ENCODE data around the gene KIAA0408.

KIAA0408 gene

DNA sequence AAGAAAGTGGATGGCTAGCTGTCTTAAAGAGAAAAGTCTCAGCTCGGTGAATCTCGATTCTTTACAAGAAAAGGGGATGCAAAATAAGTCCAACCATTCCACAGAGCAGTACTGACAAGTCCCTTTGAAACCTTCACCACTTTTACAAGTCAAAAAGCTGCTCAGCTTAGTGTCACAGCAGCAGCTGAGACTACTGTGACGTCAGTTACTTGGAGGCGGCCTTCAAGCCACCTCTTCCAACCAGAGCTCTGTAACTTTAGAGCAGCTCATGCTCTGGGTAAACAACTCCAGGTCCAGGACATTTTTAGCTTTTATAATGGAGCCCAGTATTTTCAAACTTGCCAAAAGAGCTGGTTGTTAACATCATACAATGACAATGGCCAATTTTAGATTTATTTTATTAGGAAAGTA, at the start of gene KIAA0408:
Gene KIAA0408 (minus strand): TSS at position 159 of the 411 bp plus-strand sequence. CDS start 5,408 bp downstream, outside the sequence.
- peak; percentile 54 for DNase-seq (ENCODE audit: low read depth, low spot score)

DNA sequence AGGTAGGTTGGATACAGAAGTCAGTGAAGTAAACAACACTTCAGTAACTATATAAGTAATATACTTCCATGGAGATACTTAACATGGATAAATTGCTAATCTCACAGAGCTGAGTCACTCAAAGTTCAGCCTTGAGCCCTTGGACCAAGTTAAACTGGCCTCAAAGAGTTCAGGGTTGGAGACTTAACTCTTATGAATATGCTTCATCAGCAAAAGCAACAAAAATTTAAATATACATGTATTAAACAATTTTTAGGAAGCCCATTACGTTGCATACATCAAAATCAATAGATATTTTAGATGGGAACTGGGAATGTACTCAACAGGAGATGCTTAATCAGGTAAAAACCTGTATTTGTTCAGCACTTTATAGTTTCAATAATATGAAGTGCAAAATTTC, 47.7 kb upstream of the KIAA0408 start:
- DNase-seq (ENCODE audit: low read depth, low spot score): no peak

DNA sequence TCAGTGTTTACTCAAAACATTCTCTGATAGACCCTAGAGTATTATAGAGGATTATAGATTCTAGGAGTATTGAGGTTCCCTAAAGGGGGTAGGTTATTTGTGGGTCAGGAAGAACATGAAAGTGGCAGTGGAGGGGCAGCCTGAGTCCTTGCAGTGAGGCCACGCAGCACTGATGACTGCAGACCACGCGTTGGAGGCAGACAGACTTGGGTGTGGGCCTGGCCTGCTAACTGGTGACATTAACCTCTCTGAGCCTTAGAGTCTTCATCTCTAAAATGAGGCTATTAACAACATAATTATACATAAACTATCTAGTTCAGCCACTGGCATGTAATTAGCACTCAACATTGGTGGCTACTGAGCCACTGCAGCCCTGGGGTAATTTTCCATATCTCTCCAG, 43.8 kb upstream of the KIAA0408 start:
- no peak for DNase-seq (ENCODE audit: low read depth, low spot score)

DNA sequence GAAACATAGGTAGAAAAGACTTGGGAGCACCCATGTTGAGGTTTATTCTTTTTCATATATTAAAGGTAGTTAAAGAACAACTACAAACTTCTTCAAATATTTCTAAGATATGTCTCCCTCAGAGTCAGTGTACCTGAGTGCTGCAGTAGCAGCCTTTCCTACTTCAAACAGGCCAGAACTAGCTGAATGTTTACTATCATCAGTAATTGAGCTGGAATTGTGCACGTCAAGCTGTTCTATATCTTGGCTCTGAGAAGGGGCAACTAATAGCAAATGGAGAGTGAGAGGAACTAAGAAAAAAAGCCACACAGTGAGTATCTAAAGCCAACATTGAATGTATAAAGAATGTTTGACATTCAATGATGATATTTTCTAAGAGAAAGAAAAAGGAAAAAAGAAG, 38.2 kb upstream of the KIAA0408 start:
- DNase-seq (ENCODE audit: low read depth, low spot score): no peak

DNA sequence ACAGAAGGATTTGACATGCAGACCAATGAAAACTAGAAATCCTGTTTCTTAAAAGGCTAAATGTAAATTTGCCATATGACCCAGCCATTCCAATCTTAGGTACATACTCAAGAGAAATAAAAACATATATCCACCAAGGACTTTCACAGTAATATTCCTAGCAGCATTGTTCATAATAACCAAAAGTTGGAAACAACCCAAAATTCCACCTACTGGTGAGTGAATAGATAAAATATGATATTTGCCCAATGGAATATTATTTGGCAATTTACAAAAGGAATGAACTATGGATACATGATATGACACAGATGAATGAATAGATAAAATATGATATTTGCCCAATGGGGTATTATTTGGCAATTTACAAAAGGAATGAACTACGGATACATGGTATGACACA, 37.3 kb upstream of the KIAA0408 start:
- DNase-seq (ENCODE audit: low read depth, low spot score): no peak

DNA sequence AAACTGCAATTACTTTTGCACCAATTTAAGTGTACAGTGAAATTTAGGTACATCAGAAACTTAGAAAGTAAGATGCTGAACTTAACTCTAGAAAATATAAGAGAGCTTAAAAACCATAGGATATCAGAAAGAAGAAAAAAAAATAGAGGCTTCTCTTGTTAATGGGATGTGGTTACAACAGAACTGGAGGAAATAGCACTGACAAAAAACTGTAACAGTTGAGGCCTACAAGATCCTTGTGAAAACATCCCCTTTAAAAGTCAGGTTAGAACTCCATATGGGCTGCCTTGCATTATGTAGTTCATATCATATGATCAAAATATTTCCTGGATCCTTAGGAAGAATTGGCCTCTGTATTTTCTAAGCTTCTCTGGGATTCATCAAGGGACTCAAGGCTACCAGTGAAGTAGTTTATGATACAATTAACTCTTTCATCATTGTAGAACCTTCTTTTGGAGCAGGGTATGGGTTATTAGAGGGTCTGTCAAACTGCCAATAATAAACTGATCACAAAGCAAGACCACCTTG, 35.1 kb upstream of the KIAA0408 start:
- no peak for DNase-seq (ENCODE audit: low read depth, low spot score)

DNA sequence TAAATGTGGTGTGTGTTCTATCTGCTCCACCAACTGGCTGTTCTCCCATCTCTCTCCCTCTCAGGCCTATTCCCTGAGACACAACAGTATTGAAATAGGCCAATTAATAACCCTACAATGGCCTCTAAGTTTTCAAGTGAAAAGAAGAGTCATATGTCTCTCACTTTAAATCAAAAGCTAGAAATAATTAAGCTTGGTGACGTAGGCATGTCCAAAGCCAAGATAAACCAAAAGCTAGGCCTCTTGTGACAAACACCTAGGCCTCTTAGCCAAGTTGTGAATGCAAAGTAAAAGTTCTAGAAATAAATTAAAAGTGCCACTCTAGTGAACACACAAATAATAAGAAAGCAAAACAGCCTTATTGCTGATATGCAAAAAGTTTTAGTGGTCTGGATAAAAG, 30.1 kb upstream of the KIAA0408 start:
- DNase-seq (ENCODE audit: low read depth, low spot score): no peak

DNA sequence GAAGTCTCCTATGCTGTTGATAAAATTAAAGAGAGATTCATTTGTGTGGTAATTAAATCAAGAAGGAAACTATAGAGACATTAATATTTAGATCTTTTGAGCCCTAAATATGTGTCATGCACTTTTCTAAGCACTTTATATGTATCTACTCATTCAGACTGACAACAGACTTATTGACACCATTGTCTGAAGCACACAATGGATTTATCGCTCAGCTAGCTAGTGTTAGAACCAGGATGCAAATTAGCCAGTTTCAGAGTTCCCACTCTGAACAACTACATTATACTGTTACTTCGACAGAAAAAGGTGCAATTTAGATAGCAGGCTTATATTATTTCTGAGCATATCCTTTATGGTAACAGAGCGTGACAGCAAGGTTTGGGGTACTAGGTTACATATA, 27.7 kb upstream of the KIAA0408 start:
- no peak for DNase-seq (ENCODE audit: low read depth, low spot score)

DNA sequence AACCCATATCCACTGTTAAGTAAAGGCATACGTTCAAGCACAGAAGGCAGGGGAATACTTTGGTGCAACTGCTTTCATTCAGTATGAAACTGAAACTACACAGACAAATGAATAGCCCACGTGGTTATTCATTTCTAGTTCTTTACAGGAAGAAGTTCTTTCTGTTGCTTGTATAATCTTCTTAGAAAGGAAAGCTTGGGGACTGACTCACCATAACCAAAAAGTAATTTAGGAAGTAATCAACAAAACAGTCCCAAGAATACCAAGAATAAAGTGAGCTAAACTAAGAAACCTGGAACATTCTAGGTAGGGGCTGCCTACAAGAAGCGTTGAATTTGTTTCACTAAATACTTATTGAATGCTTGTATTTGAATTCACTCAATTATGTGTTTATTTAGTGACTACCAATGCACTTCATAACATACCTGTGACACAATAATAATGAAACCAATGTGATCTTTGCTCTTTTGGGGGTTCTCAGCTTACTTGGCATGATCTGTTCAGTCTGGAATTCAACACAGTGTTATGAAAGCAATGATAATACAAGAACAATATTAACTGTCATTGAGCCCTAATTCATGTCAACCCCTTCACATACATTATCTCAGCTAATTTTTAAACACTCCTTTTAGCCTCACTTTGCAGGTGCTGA, 25.1 kb upstream of the KIAA0408 start:
- peak; percentile 57 for DNase-seq (ENCODE audit: low read depth, low spot score)

DNA sequence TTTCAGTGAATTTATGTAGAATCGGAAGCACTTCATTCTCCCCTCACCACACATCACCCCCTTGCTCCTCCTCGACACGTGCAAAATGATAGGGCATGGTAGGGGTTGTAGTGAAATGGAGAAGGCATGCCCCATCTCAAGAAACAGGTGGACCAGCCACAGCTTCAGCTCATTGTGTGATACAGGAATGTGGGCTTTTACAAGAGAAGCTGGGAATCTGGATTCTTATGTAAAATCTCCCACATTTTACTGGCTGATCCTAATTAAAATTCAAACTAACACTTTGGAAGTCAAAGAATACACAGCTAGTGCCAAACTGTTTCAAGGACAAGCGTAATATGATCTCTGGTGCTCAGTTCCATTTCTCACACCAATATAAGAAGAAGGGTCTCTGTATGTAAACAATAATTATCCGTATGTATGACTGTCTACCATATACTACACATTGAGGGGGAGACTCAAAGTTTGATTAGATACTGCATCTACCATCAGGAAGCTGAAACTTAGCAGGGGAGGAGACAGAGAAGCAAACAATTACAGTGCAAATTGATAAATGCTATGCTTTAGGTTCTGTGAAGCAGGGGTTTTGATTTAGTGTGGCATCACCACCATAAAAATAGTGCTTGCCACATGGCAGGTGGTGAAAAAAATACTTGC, 24.3 kb upstream of the KIAA0408 start:
- peak; percentile 50 for DNase-seq (ENCODE audit: low read depth, low spot score)

DNA sequence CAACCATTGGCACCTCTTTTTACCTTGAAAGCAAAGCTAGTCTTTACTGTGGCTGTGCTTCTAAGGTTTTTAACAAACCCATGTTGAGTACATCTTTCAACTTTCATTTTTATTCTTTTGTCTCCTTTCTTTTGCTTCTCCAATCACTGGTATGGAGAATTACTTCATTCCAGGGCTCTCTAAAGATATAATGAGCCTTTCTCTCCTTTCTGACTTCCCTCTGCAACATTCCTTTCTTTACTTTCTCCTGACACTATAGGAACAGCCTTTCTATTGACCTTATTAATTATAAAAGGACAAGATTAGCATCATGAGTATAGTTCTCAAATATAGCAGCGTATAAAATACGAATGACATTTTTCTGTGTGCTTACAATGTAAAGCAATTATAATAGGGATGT, 23.1 kb upstream of the KIAA0408 start:
- no peak for DNase-seq (ENCODE audit: low read depth, low spot score)

DNA sequence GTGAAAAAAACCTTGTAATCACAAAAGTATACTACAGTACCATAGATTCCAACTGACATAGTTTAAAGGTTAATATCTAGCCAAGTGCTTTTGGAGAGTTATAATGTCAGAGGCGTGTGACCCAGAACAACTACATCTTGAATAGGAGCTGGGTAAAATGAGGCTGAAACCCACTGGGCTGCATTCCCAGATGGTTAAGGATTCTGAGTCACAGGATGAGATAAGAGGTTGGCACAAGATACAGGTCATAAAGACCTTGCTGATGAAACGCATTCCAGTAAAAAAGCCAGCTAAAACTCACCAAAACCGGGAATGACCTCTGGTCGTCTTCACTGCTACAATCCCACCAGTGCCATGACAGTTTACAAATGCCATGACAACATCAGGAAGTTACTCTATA, 22.4 kb upstream of the KIAA0408 start:
- DNase-seq (ENCODE audit: low read depth, low spot score): peak; percentile 75

DNA sequence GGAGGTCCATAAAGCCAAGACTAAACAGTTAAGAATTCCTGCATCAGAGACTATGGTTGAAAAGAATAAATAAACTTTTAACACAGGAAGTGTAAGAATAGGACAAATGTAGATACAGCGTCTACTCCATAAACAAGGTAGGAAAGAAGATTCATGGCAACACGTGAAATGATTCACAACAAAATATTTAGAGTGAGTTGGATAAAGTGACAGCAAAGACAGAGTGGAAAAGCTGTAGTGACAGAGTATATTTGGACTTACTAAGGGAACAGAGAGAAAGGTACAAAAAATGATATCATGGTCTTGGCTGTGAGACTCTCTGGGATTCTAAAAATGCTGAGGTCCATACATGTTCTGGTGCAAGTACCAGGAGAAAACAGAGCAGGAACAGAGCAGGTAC, 21.9 kb upstream of the KIAA0408 start:
- DNase-seq (ENCODE audit: low read depth, low spot score): peak; percentile 17

DNA sequence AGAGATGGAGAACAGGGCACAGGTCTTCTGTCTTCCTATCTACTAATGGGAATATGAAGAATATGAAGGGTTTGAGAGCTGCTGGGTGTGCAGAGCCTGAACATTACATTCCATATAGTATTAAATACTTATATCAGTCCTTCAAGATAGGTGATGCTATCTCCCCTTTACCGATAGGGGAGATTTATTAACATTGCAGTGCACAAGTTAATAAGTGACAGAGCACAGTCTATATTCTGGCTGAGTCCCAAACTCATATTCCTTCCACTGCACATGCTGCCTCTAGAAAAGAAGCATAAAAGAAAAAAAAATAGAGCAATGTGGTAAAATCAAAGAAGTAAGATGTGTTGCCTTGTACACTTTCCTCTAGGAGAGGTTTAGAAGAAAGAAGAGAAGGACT, 18.5 kb upstream of the KIAA0408 start:
- no peak for DNase-seq (ENCODE audit: low read depth, low spot score)

DNA sequence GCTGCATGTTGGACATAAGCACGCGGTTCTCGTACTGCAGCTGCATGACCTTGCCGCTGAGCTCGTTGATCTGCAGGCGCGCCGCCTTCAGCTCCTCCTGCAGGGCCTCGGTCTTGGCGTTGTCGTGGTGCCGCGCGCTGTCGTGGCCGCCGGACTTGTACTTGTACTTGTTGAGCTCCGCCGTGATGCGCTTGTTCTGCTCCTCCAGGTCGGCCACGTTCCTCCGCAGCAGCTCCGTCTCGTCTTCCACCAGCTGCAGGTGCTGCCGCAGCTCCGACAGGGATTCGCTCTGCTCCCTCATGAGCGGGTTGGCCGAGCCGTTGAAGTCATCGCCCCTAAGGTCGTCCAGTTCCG, 16.6 kb upstream of the KIAA0408 start:
- no peak for DNase-seq (ENCODE audit: low read depth, low spot score)

DNA sequence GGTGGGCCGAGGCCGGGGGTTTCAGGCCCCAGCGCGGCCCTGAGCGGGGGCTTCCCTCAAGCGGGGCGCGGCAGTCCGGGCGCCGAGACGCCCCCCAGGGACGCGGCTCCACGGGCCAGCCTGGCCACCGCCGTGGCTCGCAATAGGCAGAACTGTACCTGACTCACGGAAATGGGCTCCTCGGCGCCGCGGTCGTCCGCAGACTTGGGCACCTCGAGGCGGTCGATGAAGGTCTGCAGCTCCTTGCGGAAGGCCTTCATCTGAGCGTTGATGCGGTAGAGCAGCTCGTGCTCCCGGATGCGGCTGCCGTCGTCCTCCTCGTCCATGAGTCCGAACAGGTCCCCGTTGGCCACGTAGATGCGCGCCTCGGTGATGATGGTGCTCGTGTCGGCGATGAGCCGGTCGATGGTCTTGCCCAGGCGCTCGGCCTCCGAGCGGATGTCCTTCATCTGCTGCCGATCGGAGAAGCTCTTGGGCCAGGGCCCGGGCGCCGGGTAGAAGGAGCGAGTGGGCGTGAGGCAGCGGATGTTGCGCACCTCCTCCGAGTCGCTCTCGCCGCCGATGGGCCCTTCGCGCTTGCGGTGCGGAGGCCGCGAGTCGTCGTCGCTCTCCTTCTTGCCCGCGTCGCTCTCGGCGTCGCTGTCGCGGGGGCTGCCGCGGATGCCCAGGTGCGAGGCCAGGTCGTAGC, 16.1 kb upstream of the KIAA0408 start:
- no peak for DNase-seq (ENCODE audit: low read depth, low spot score)

DNA sequence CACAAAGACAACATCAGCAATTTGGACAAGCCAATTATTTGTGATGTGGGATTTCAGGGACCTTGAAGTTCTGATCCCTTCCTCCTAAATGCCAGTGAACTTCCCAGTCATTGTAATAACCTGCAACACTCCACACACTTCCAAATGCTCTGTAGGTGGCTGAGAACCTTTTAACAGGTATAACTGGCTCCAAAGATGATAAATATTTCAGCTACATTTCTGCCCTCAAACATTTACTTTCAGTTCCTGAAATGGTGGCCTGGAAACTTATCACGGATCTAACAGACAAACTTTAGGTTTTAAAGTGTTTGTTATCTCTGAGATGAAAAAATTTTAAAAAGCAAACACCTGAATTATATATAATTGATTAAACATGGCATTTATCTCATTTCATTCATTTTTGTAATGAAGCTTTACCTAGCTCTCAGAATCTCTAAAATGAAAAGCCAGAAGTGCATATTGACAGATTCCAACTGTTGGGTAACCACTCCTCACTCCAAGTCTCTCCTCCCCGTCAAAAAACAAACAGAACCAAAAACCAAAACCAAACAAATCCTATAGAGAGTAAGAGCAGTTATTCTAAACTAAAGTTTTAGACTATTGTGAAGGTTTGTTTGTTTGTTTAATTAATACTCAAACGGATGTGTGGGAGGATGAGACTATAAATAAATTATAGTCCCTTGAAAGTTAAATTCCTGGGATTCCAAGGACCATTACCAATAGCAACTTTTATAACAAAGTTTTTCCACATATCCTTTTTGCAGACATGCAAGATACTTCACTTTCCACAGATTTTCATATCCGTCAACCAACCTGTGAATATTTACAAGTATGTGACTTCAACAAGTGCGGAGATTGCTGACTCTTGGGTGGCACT, 12.4 kb upstream of the KIAA0408 start:
- peak; percentile 11 for DNase-seq (ENCODE audit: low read depth, low spot score)

DNA sequence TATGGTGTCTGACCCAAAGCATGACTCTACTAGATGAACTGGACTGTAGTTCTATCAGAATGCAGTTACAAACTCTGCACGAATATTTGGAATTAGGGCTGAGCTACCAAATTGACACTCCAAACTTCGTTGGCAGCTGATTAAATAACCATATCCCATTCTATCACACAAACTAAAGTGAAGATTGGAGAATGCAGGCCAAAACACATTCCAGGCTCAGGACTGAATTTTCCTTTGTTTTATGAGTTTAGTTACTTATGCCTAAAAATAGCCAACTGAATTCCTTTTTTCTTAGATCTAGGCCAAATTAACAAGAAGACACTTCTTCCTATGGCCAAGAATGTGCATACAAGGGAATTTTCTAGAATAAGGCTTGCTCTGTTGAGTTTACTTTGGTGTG, 9.7 kb upstream of the KIAA0408 start:
- DNase-seq (ENCODE audit: low read depth, low spot score): no peak

DNA sequence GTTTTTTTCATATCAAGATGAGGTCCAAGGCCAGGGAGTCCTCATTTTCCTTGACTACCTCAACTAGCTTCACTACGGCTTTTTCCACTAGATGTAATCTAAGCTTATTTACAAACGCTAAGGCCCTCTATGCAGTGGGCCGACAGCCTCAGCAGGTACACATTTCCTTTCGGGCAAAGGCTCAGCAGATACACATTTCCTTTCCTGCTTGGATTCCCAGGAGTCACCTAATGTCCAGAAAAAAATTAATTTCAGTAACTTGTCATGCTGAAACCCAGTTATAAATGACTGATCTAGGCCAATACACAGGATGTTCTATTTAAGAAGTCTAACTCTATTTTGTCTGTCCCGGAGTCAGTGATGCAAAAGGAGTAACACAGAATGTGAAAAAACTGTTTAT, 7.2 kb upstream of the KIAA0408 start:
- no peak for DNase-seq (ENCODE audit: low read depth, low spot score)

DNA sequence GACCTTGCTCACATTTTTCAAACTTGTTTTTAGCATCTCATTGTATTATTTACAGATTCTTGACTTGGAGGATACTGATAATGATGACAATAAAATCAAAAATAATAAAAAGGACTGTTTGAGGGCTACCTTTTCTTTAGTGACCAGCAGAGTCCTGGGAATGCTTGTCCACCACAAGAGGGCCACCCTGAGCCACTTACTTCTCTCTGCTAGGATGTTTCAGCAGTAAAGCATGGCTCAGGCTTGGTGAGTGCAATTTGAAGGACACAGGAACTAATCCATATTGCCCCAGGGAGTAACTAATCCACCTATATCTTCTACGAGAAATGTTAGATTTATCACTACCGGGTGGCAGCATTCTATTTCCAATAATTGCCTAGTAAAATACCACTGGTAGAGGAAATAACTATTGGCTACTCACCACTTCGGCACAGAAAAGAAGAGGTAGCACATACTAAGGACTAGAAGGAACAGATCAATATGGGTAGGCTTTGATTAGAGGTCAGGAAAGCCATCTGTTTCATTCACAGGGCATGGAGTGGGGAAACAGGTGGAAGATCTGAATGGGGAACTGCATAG, 5.8 kb upstream of the KIAA0408 start:
- DNase-seq (ENCODE audit: low read depth, low spot score): peak; percentile 84

DNA sequence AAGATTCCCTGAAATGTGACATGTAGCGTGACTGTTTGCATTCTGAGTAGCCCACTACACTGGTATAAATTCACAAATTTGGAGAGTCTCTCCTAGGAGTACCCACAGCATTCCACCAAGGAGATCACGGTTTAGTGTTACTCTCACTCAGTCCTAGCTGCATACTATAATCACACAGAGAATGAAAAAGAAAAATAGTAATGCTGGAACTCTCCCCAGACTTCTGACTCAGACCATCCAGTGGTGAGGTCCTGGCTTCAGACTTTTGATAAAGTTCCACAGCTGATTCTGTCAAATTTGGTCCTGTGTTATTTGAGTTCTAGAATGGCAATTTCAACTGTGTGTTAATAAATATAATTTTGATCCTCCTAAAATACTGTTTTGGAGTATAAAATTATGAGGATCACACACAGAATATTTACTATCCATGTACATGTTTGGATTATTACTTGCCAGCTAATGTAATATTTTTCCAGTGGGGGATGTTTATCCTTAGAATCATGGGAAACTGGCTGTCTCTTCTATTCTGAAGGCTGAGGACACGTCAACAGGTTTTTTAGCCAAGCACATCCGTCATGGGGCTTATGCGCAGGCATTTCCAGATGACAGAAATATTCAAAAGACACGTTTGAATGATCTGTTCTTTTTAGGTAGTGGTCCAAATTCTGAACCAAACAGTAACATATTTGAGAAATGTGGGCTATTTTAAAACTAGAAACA, 5.1 kb upstream of the KIAA0408 start:
- DNase-seq (ENCODE audit: low read depth, low spot score): peak; percentile 91

Data from astrocyte of the hippocampus (primary cell).